ENCODE measurements around the gene AFF3. TPM values are rescaled to one million over a fixed set of nuclear protein-coding genes. Genes with fewer than 3 reads are reported as not detected.

The AFF3 gene
- total and polyA plus RNA-seq, 2 of the 4 experiments (the other 2 are of a cell fraction), result 12.9 to 14.3 TPM

GRCh38 chr2:99805930-99806476 lies 336.4 kb downstream of the AFF3 start:
- ChIA-PET POLR2A (ENCODE audit: unreplicated experiment) (no interaction called here), CTCF (interaction anchor here (0.6 kb wide), 1 partner anchor 192 kb away, joined by 7 read pairs; no protein-coding TSS in a partner anchor)
- no TSS peak for BruUV-seq (replicated peaks)
- H2BK15ac ChIP-seq (ENCODE audit: low read depth, low read length), result peak overlapping the region; percentile 82
- peak overlapping the region; percentile 82 for H3K14ac ChIP-seq (replicated peaks; ENCODE audit: low read depth, low read length)
- H3K18ac ChIP-seq (ENCODE audit: low read depth, low read length), result peak overlapping the region; percentile 88
- H3K79me1 ChIP-seq (ENCODE audit: low read depth in 1 of 2, low read length in 2 of 2), result peaks cover 20 to 39% of the 10 kb centered on the region in 2 experiments
- H2AK5ac ChIP-seq (ENCODE audit: low read depth, low read length), result peak overlapping the region; percentile 91
- H3K9me1 ChIP-seq (ENCODE audit: insufficient read depth, low read length), result peaks cover 22% of the 10 kb centered on the region
- peak overlapping the region; percentile 59 for H3K23ac ChIP-seq (ENCODE audit: low read depth, low read length)
- H3K4me3 ChIP-seq (ENCODE audit: insufficient read depth, low read depth, low read length), result no peak overlapping the region
- peak overlapping the region; percentile 15 for H3K27ac ChIP-seq (ENCODE audit: insufficient read depth, low read length)
- no peaks in the 10 kb centered on the region for H3K36me3 ChIP-seq (ENCODE audit: control insufficient read depth, insufficient read depth, low read length)
- peak overlapping the region; percentile 73 for H2AK9ac ChIP-seq (replicated peaks; ENCODE audit: low read depth, low read length, poor library complexity)
- no peaks in the 10 kb centered on the region; the same call in 1 of the 2 replicates for H3K9me3 ChIP-seq (ENCODE audit: control insufficient read depth, insufficient read depth, low read length)
- H4K91ac ChIP-seq (ENCODE audit: insufficient read depth, low read depth, low read length), result peak overlapping the region; percentile 90
- intact Hi-C loops (cut with micrococcal nuclease) (no loop called here), dilution Hi-C loops (cut with HindIII; ENCODE audit: low sequenced_read_pairs, unreplicated experiment) (no loop called here), in situ Hi-C loops (cut with MboI; ENCODE audit: low sequenced_read_pairs) (no loop called here)
- no peak overlapping the region for H3K9ac ChIP-seq (ENCODE audit: low read depth, low read length)
- H2BK120ac ChIP-seq (ENCODE audit: low read depth, low read length), result peak overlapping the region; percentile 97
- no peaks in the 10 kb centered on the region for H3K27me3 ChIP-seq (ENCODE audit: control insufficient read depth, insufficient read depth, low read length)
- no peak overlapping the region for H3K4me2 ChIP-seq (ENCODE audit: low read depth, low read length)
- H4K5ac ChIP-seq (ENCODE audit: low read depth, low read length), result peak overlapping the region; percentile 98; the same call in 1 of the 2 replicates
- peak overlapping the region; percentile 72 for H2BK5ac ChIP-seq (ENCODE audit: low read depth, low read length, poor library complexity, severe bottlenecking)
- peak overlapping the region; percentile 94 for H2BK20ac ChIP-seq (ENCODE audit: low read depth, low read length)
- peak overlapping the region; percentile 13 for H2AFZ ChIP-seq (replicated peaks; ENCODE audit: low read length, poor library complexity)
- peaks cover 15% of the 10 kb centered on the region for H3K4me1 ChIP-seq (ENCODE audit: control insufficient read depth, insufficient read depth, low read length)
- peak overlapping the region; percentile 94 for H3K4ac ChIP-seq (ENCODE audit: low read depth, low read length)
- TF ChIP-seq RCOR1 (IDR thresholded peaks at IDR 0.05; ENCODE audit: insufficient replicate concordance, low read length) (no peak), NFE2L2 (IDR thresholded peaks at IDR 0.05; ENCODE audit: low read depth, low read length) (no peak), CHD1 (IDR thresholded peaks at IDR 0.05; ENCODE audit: low read depth, low read length) (no peak), MAZ (IDR thresholded peaks at IDR 0.05; ENCODE audit: borderline replicate concordance, low read depth, low read length) (no peak), ELK1 (IDR thresholded peaks at IDR 0.05; ENCODE audit: borderline replicate concordance, low read depth, low read length) (no peak), RFX5 (IDR thresholded peaks at IDR 0.05; ENCODE audit: low read depth, low read length) (no peak), CTCF (conservative IDR thresholded peaks at IDR 0.05; ENCODE audit: low read depth, low read length) (no peak), USF2 (IDR thresholded peaks at IDR 0.05; ENCODE audit: low read depth, low read length) (no peak), RAD21 (IDR thresholded peaks at IDR 0.05; ENCODE audit: low read length) (no peak), POLR2A (IDR thresholded peaks at IDR 0.05; ENCODE audit: low read depth, low read length) (no peak), CEBPB (IDR thresholded peaks at IDR 0.05; ENCODE audit: low read depth, low read length) (no peak), SMC3 (IDR thresholded peaks at IDR 0.05; ENCODE audit: low read depth, low read length) (no peak), MAFK (IDR thresholded peaks at IDR 0.05; ENCODE audit: low read depth, low read length) (no peak), FOS (IDR thresholded peaks at IDR 0.05; ENCODE audit: low read depth, low read length) (no peak), MXI1 (IDR thresholded peaks at IDR 0.05; ENCODE audit: borderline replicate concordance, low read depth, low read length) (no peak), BHLHE40 (IDR thresholded peaks at IDR 0.05; ENCODE audit: low read depth, low read length) (no peak)
- DNase-seq (no peak), ATAC-seq (ENCODE audit: low read depth) (no peak)
- WGBS, 2 experiments (ENCODE audit: extremely low coverage in 2 of 2, insufficient read length in 1 of 2), result no CpG with 5 or more reads among the region's 5 CpGs
- H4K8ac ChIP-seq (ENCODE audit: low read depth in 2 of 2, low read length in 2 of 2), result peak overlapping the region; percentile 74 to 80
- peak overlapping the region; percentile 30; the same call in 1 of the 2 replicates for H3K56ac ChIP-seq (ENCODE audit: extremely low read depth, insufficient read depth, low read length)
- H4K20me1 ChIP-seq (ENCODE audit: insufficient read depth, low read length), result no peaks in the 10 kb centered on the region

Data from IMR-90 (cell line).